Sigmoid colon (tissue), 7 donors: ENCODE results near the gene SPRY2. TPM values are rescaled to one million over a fixed set of nuclear protein-coding genes. Genes with fewer than 3 reads are reported as not detected.
A peak's percentile ranks its signal among the peaks of the same experiment; 100 is the strongest.

Experiments used
- DNase-seq: peaks from one replicate; pipeline ENCODE4 v3.0.0-alpha.2; 2019
- H3K27ac ChIP-seq, 4 donors: fragments of 200-600 bp; sonication (generic); one replicate each; pipeline ENCODE4 v1.5.1; 2016 to 2019; ENCODE audit warnings: mild to moderate bottlenecking in 1 of 4
- H3K27me3 ChIP-seq, 3 donors: fragments of 200-600 bp; sonication (generic); one replicate each; pipeline ENCODE4 v1.5.1; 2019; ENCODE audit warnings: mild to moderate bottlenecking in 1 of 3
- H3K36me3 ChIP-seq, 4 donors: fragments of 200-600 bp; sonication (generic); one replicate each; pipeline ENCODE4 v1.5.1; 2016 to 2019
- H3K4me1 ChIP-seq, 4 donors: fragments of 200-600 bp; sonication (generic); one replicate each; pipeline ENCODE4 v1.5.1; 2017 to 2019
- H3K4me3 ChIP-seq, 4 donors: fragments of 200-600 bp; sonication (generic); one replicate each; pipeline ENCODE4 v1.5.1; 2017 to 2019; ENCODE audit warnings: mild to moderate bottlenecking in 2 of 4, moderate library complexity in 1 of 4
- H3K9me3 ChIP-seq, 4 donors: fragments of 200-600 bp in 3 of 4; sonication (generic) in 3 of 4; one replicate each; pipeline versions ENCODE4 v1.5.1 to v1.6.1; 2013 to 2019
- CTCF ChIP-seq, 4 experiments: fragments of 450-650 bp in 3 of 4; fragments of 200-600 bp in 1 of 4; IDR thresholded peaks; one replicate each; pipeline ENCODE4 v1.5.1; 2016 to 2019; ENCODE audit warnings: antibody characterized with exemption in 4 of 4, mild to moderate bottlenecking in 3 of 4, moderate library complexity in 2 of 4
- EP300 ChIP-seq, 4 donors: sonication (generic); formaldehyde crosslinking; IDR thresholded peaks; one replicate each; pipeline ENCODE4 v1.6.1; 2017; ENCODE audit warnings: antibody characterized with exemption in 4 of 4
- POLR2A ChIP-seq, 2 donors: fragments of 450-650 bp; IDR thresholded peaks; one replicate each; pipeline ENCODE4 v1.6.1; 2016; ENCODE audit warnings: antibody characterized with exemption in 2 of 2, mild to moderate bottlenecking in 2 of 2, moderate library complexity in 2 of 2
- POLR2AphosphoS5 ChIP-seq, 4 donors: sonication (generic); formaldehyde crosslinking; IDR thresholded peaks; one replicate each; pipeline ENCODE4 v1.6.1; 2017; ENCODE audit warnings: antibody characterized with exemption in 4 of 4
- WGBS, 2 donors: extraction: QIAGEN DNeasy Blood & Tissue Kit; methylation state at CpG; one replicate each; pipeline ENCODE4 v1.1.7; 2013; 5-methylcytosine and 5-hydroxymethylcytosine counted together
- intact Hi-C: fragments of 100-400 bp; cut with DNase I; formaldehyde crosslinking; loops from one replicate; pipeline ENCODE4 v1.15.1; 2023
- polyA plus RNA-seq, 3 donors: library from polyadenylated mRNA; stranded (reverse); fragments of 200-250 nt; gene quantifications; one replicate each; pipeline ENCODE4 v1.2.3, GENCODE V29; 2013
- total RNA-seq, 4 donors: library from RNA; depleted of rRNA; stranded (reverse); fragments of >200 nt; gene quantifications; one replicate each; pipeline ENCODE4 v1.1.0, GENCODE V29; 2016
- donor health status: healthy with polysubstance abuse.
- donor health status: Bipolar disorder and iron deficiency.
- donor health status: healthy.

SPRY2 gene, protein sequence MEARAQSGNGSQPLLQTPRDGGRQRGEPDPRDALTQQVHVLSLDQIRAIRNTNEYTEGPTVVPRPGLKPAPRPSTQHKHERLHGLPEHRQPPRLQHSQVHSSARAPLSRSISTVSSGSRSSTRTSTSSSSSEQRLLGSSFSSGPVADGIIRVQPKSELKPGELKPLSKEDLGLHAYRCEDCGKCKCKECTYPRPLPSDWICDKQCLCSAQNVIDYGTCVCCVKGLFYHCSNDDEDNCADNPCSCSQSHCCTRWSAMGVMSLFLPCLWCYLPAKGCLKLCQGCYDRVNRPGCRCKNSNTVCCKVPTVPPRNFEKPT
- total RNA-seq (10 to 100 TPM; 32.3 to 74.2 (median 47.6) TPM), polyA plus RNA-seq (10 to 100 TPM; 27.7 to 48.0 (median 33.1) TPM)

GRCh38 chr13:80341101-80341755 lies at the start of gene SPRY2:
Gene SPRY2 (minus strand): TSS chr13:80341126. CDS start chr13:80337705, 3,421 bp downstream.
- peak within 1 kb of the TSS; percentile 88 to 92 (median 90) for H3K27ac ChIP-seq
- H3K4me1 ChIP-seq: peaks cover 0 to 15% (median 10%) of the 10 kb centered on the region in 4 donors
- H3K27me3 ChIP-seq: no peaks in the 10 kb centered on the region
- no peak for TF ChIP-seq EP300 (IDR thresholded peaks at IDR 0.05)
- peak; percentile 44 to 60 for TF ChIP-seq POLR2A (IDR thresholded peaks at IDR 0.05)
- TF ChIP-seq POLR2AphosphoS5 (IDR thresholded peaks at IDR 0.05): peak; percentile 80 to 91 (median 88)
- peak in 1 of 4 experiments; percentile 12 for TF ChIP-seq CTCF (IDR thresholded peaks at IDR 0.05)
- peaks cover 0 to 11% (median 2%) of the 10 kb centered on the region in 4 donors for H3K36me3 ChIP-seq
- 0 to 1% methylated on average over 54 of the region's 54 CpGs for WGBS, 2 donors
- peak; percentile 97 for DNase-seq
- intact Hi-C loops: loop anchor here (2.0 to 10.0 kb wide), 3 partner anchors 130 to 674 kb away; no protein-coding TSS in a partner anchor
- H3K4me3 ChIP-seq: peak within 1 kb of the TSS; percentile 63 to 73 (median 67)
- H3K9me3 ChIP-seq: no peaks in the 10 kb centered on the region

DNA sequence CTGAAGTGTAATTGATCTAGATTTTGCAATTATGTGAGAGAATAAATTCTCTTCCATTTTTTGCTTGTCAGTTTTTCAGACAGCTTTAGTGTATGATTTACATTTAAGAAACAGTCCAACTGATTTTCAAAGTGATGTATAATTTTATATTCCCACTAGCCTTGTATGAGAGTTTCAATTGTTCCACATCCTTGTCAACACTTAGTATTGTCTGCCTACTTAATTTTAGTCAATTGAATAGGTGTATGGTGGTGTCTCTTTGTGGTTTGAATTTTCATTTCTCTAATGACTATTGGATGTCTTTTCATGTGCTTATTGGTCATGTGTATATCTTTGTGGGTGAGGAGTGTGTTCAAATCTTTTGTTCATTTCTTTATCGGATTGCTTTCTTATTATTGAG lies 49.4 kb upstream of the SPRY2 start:
- intact Hi-C loops: no loop called here
- H3K9me3 ChIP-seq: peaks cover 0 to 1% (median 0%) of the 10 kb centered on the region in 4 donors
- no peaks in the 10 kb centered on the region for H3K4me1 ChIP-seq
- H3K36me3 ChIP-seq: no peaks in the 10 kb centered on the region
- 93 to 96% methylated on average over 1 of the region's 1 CpG for WGBS, 2 donors
- TF ChIP-seq EP300 (IDR thresholded peaks at IDR 0.05) (no peak), POLR2A (IDR thresholded peaks at IDR 0.05) (no peak), CTCF (IDR thresholded peaks at IDR 0.05) (no peak), POLR2AphosphoS5 (IDR thresholded peaks at IDR 0.05) (no peak)
- no peak overlapping the region for H3K27ac ChIP-seq
- DNase-seq: no peak
- no peak overlapping the region for H3K4me3 ChIP-seq
- H3K27me3 ChIP-seq: no peaks in the 10 kb centered on the region

- no peak overlapping the region for H3K4me3 ChIP-seq
- H3K36me3 ChIP-seq: no peaks in the 10 kb centered on the region
- H3K4me1 ChIP-seq: no peaks in the 10 kb centered on the region
- DNase-seq: no peak
- H3K9me3 ChIP-seq: no peaks in the 10 kb centered on the region
- TF ChIP-seq CTCF (IDR thresholded peaks at IDR 0.05) (no peak), EP300 (IDR thresholded peaks at IDR 0.05) (no peak), POLR2AphosphoS5 (IDR thresholded peaks at IDR 0.05) (no peak), POLR2A (IDR thresholded peaks at IDR 0.05) (no peak)
- intact Hi-C loops: no loop called here
- 93 to 99% methylated on average over 1 of the region's 1 CpG for WGBS, 2 donors
- no peak overlapping the region for H3K27ac ChIP-seq
- H3K27me3 ChIP-seq: no peaks in the 10 kb centered on the region
Observed at GRCh38 chr13:80389073-80390038, 48.4 kb upstream of the SPRY2 start.

- Histone ChIP-seq H3K4me1 (no peaks in the 10 kb centered on the region), H3K27ac (no peak overlapping the region), H3K9me3 (no peaks in the 10 kb centered on the region), H3K27me3 (no peaks in the 10 kb centered on the region), H3K4me3 (no peak overlapping the region), H3K36me3 (no peaks in the 10 kb centered on the region)
- DNase-seq: no peak
- WGBS, 2 donors: 93% methylated on average over 7 of the region's 7 CpGs
- TF ChIP-seq EP300 (IDR thresholded peaks at IDR 0.05): no peak
- no peak for TF ChIP-seq POLR2A (IDR thresholded peaks at IDR 0.05)
- TF ChIP-seq CTCF (IDR thresholded peaks at IDR 0.05): no peak
- TF ChIP-seq POLR2AphosphoS5 (IDR thresholded peaks at IDR 0.05): no peak
- intact Hi-C loops: no loop called here
Observed at GRCh38 chr13:80388506-80388905, 47.6 kb upstream of the SPRY2 start.
